Activated CD4-positive, alpha-beta T cell treated with anti-CD3 and anti-CD28 coated beads, Interleukin-2, amount 50 U/mL, for 48 hours (primary cell): Measurements from ENCODE around the gene NCKAP5.

Experiments
- DNase-seq, 2 experiments: peaks; one replicate each; pipeline ENCODE4 v3.0.0-alpha.2; 2020

Gene NCKAP5

DNA sequence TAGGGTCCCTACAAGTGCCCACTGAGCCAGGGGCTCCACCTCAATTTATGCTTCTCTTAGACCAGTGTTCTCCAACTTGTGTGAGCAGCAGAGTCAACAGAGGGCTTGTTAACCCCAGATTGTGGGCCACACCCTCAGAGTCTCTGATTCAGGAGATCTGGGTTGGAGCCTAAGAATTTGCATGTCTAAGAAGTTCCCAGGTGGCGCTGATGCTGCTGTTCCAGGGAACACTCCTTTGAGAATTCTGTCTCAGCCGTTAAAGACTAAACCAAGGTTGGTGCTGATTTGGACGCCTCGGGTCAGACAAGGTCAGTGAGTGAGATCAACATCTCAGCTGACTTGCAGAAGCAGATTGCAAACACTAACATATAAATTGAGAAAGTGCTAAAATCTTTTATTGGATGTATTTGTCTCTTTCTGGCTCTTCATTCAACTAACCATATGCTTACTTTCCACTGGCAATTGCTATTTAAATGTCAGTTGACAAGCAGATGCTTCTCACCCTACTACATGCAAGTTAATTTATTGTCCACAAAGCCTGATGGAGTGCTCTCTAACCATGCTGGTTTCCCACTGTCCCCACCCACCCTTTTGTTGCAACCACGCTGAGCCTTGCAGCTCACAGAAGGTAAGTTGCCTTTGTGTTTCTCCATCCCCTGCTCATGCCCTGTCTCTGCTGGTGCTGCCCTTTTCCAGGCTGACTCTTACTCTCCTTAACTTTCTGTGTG is 929.8 kb downstream of the NCKAP5 start:
- DNase-seq: no peak

- no peak for DNase-seq
Measured at GRCh38 chr2:132636346-132636745, 931.9 kb downstream of the NCKAP5 start.

- DNase-seq: no peak
Measured at GRCh38 chr2:132633635-132634034, 934.6 kb downstream of the NCKAP5 start.

DNA sequence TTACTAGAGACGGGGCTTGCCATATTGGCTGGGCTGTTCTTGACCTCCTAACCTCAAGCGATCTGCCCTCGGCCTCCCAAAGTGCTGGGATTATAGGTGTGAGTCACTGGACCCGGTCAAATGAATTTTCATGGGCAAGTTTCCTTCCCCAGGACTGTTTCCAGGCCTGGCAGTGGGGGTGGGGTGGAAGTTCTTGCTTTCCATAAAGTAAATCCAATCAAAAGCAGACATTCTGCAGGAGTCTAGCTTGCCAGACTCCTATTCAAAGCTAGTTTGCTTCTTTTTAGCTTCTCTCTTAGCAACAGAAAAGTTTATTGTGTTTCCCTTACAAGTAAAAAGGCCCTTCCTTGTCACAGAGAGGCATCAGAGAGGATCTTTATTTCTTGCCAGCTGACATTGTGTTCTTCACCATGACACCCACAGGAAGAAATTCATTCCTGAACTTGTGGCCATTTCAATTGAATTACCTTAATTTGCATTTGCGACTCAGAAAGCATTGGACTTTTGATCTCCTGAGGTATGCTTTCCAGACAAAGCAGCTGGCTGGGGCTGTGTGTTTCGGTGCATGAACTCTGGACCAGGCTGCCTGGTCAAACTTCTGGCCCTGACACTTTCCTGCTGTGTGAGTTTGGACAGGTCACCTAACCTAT is 936.1 kb downstream of the NCKAP5 start:
- DNase-seq: no peak

GRCh38 chr2:132627536-132627935 is 940.7 kb downstream of the NCKAP5 start:
- DNase-seq: no peak

DNA sequence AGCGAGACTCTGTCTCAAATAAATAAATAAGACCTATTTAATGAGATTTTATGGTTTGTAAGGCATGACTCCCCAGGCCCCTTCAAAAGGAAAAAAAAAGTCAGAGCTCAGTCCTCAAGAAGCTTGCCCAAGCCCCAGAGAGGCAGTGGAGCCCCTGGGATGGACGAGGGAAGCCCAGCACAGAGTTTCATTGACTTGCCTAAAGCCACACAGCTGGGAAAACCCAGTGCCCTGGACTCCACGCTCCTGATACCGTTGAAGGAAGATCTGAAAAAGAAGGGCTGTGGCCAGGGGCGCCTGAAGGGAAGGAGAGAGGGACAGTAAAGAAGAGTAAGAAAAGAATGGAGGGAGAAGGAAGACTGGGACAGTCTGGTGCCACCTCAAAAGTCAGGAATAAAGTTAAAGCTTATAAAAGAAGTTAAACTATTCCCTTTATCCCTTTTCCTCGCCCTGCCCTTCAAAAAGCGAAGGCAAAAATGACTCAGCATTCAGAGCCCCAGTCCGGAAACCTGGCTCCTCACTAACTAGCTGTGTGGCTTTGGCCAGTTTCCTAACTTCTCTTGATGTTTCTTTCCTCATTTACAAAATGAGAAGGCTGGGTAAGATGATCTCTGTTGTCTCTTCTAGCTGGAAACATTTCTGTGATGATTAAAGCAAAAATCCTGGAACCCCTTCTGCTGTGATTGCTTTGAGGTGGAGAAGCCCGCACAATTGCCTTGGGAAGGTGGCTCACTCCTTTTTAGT is 945.0 kb downstream of the NCKAP5 start:
- no peak for DNase-seq
